Small intestine (tissue), 7 donors: ENCODE results near the gene KCNC3. TPM values are rescaled to one million over a fixed set of nuclear protein-coding genes. Genes with fewer than 3 reads are reported as not detected.

ENCODE experiments used
- DNase-seq, 2 donors: peaks; one replicate each; pipeline versions ENCODE4 v3.0.0 to v3.0.0-alpha.2; 2013
- FAIRE-seq: peaks from 2 replicates; lab custom pipeline; 2012; peaks lifted over from hg19 to GRCh38; lab: Jason Lieb, UNC
- H3K27ac ChIP-seq, 3 donors: one replicate each; pipeline ENCODE4 v1.5.1; 2013; ENCODE audit warnings: low read length in 2 of 3, mild to moderate bottlenecking in 2 of 3, control low read depth in 1 of 3, inconsistent platforms in 1 of 3, low read depth in 1 of 3, moderate library complexity in 1 of 3
- H3K27me3 ChIP-seq, 3 donors: one replicate each; pipeline ENCODE4 v1.6.1; 2013; ENCODE audit warnings: low read length in 3 of 3, inconsistent platforms in 1 of 3; ENCODE audit not compliant: control insufficient read depth in 3 of 3, insufficient read depth in 3 of 3
- H3K36me3 ChIP-seq, 3 donors: one replicate each; pipeline ENCODE4 v1.6.1; 2013; ENCODE audit warnings: low read length in 3 of 3, inconsistent platforms in 1 of 3, low read depth in 1 of 3, mild to moderate bottlenecking in 1 of 3, moderate library complexity in 1 of 3; ENCODE audit not compliant: control insufficient read depth in 3 of 3, insufficient read depth in 2 of 3
- H3K4me1 ChIP-seq, 3 donors: one replicate each; pipeline ENCODE4 v1.6.1; 2013; ENCODE audit warnings: low read length in 2 of 3, inconsistent platforms in 1 of 3, low read depth in 1 of 3, mild to moderate bottlenecking in 1 of 3, moderate library complexity in 1 of 3; ENCODE audit not compliant: control insufficient read depth in 3 of 3, insufficient read depth in 2 of 3
- H3K4me3 ChIP-seq, 3 donors: one replicate each; pipeline ENCODE4 v1.5.1; 2013; ENCODE audit warnings: low read length in 3 of 3, control low read depth in 1 of 3, inconsistent platforms in 1 of 3, low read depth in 1 of 3, mild to moderate bottlenecking in 1 of 3, moderate library complexity in 1 of 3
- H3K9me3 ChIP-seq, 2 donors: one replicate each; pipeline ENCODE4 v1.6.1; 2013; ENCODE audit warnings: low read depth in 1 of 2, low read length in 1 of 2; ENCODE audit not compliant: control insufficient read depth in 2 of 2, insufficient read depth in 1 of 2
- WGBS, 3 donors: extraction: QIAGEN DNeasy Blood & Tissue Kit; methylation state at CpG; one replicate each; pipeline ENCODE4 v1.1.7; 2013; 5-methylcytosine and 5-hydroxymethylcytosine counted together
- polyA plus RNA-seq, 4 donors: library from polyadenylated mRNA; stranded (reverse) in 3 of 4; unstranded in 1 of 4; fragments of 200-250 nt in 3 of 4; fragments of 120-200 nt in 1 of 4; gene quantifications; one replicate each; pipeline versions ENCODE4 v1.2.1 to v1.2.3, GENCODE V29; 2013
- donor health status: healthy with polysubstance abuse.
- donor health status: control.
- donor health status: control.
- donor health status: Bipolar disorder and iron deficiency.
- donor health status: healthy.

Gene KCNC3
- polyA plus RNA-seq, 4 donors: 0.22 to 1.6 (median 0.43) TPM

DNA sequence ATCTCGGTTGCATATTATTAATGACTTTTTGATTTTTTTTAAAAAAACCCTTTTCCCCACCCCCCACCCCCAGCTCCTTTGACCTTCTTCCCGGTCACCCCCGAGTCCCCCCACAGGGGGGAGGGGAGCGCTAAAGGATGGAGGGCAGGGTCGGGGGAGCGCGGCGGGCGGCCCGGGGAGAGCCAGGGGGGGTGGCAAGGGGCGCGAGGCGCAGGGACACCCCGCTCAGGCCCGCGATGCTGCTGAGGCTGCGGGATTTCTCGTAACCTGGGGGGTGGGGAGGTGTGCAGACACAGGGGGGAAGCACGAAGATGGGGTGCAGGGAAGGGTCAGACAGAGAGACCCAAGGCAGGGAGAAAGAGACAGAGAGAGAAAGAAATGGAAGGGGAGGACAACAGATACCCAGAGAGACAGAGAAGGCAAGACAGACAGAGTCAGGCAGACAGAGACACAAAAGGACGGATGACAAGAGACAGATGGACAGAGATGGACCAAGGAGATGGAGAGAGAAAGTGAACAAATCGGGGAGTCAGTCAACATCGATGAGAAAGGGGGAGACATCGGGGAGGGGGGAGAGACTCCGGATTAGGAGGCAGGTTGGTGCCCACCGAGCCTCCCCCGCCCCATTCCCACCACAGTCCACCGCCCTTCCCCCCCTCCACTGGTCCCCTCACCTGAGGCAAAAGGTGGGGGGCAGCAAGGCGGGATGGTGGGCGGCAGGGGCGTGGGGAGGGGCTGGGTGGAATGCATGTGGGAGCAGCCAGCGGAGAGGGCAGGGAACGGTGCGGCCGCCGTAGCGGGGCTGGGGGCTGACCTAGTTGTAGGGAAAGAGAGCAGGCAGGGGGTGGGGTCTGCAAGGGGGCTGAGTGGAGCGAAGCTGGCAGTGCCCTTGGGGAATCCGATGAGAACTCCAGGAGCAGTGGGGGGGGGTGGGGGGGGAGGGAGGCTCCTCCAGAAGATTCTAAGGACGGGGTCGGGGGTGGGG, 14.2 kb downstream of the KCNC3 start:
- H3K9me3 ChIP-seq: no peaks in the 10 kb centered on the region
- DNase-seq (no peak), FAIRE-seq (no peak)
- 4 to 14% (median 10%) methylated on average over 31 to 39 of the region's 40 CpGs for WGBS, 3 donors
- H3K4me1 ChIP-seq: no peaks in the 10 kb centered on the region
- no peak overlapping the region for H3K27ac ChIP-seq
- H3K4me3 ChIP-seq: no peak overlapping the region
- H3K36me3 ChIP-seq: peaks cover 0 to 13% (median 1%) of the 10 kb centered on the region in 3 donors
- peaks cover 0 to 43% (median 30%) of the 10 kb centered on the region in 3 donors for H3K27me3 ChIP-seq

DNA sequence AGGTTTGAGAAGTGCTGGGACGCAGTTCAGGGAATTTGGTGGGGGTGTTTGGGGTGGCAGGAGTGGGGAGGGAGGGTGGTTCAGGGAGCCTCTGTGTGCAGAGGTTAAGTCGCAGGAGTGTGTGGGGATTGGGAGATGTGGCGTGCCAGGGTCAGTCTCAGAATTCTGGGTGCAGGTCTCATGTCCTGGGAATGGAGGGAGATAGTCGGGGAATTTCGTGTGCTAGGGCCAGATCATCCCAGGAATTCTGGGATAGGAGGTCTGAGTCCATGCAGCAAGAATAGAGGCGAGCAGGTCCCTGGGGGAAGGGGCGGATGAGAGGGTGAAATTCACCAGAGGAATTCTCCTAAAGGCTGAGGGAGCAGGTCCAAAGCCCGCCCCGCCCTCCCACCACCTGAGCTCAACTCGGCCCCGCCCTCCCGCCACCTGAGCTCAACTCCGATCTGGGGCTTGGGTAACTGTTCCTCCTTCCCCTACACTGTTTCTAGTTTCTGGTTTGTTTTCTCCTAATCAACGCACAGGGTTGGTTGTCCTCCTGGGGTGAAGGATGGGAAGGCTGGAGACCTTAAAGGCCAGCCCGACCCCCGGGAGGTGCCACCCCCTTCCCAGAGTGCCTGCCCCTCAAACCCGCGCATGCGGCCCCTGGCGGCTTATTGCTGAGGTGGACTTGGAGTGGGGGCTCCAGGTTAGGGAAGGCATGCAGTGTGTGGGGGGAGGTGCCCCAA, 15.2 kb downstream of the KCNC3 start:
- peaks cover 0 to 43% (median 30%) of the 10 kb centered on the region in 3 donors for H3K27me3 ChIP-seq
- FAIRE-seq (no peak), DNase-seq (peak; percentile 26 to 35)
- H3K27ac ChIP-seq: no peak overlapping the region
- 3 to 11% (median 9%) methylated on average over 14 to 20 of the region's 20 CpGs for WGBS, 3 donors
- H3K4me1 ChIP-seq: no peaks in the 10 kb centered on the region
- peaks cover 0 to 24% (median 8%) of the 10 kb centered on the region in 3 donors for H3K36me3 ChIP-seq
- H3K9me3 ChIP-seq: no peaks in the 10 kb centered on the region
- H3K4me3 ChIP-seq: no peak overlapping the region

GRCh38 chr19:50312967-50313811, 16.0 kb downstream of the KCNC3 start:
- no peak overlapping the region for H3K4me3 ChIP-seq
- no peak overlapping the region for H3K27ac ChIP-seq
- WGBS, 3 donors: 13 to 28% (median 24%) methylated on average over 27 of the region's 27 CpGs
- DNase-seq (no peak), FAIRE-seq (no peak)
- H3K9me3 ChIP-seq: no peaks in the 10 kb centered on the region
- peaks cover 0 to 31% (median 14%) of the 10 kb centered on the region in 3 donors for H3K36me3 ChIP-seq
- H3K27me3 ChIP-seq: peaks cover 0 to 43% (median 28%) of the 10 kb centered on the region in 3 donors
- H3K4me1 ChIP-seq: no peaks in the 10 kb centered on the region

DNA sequence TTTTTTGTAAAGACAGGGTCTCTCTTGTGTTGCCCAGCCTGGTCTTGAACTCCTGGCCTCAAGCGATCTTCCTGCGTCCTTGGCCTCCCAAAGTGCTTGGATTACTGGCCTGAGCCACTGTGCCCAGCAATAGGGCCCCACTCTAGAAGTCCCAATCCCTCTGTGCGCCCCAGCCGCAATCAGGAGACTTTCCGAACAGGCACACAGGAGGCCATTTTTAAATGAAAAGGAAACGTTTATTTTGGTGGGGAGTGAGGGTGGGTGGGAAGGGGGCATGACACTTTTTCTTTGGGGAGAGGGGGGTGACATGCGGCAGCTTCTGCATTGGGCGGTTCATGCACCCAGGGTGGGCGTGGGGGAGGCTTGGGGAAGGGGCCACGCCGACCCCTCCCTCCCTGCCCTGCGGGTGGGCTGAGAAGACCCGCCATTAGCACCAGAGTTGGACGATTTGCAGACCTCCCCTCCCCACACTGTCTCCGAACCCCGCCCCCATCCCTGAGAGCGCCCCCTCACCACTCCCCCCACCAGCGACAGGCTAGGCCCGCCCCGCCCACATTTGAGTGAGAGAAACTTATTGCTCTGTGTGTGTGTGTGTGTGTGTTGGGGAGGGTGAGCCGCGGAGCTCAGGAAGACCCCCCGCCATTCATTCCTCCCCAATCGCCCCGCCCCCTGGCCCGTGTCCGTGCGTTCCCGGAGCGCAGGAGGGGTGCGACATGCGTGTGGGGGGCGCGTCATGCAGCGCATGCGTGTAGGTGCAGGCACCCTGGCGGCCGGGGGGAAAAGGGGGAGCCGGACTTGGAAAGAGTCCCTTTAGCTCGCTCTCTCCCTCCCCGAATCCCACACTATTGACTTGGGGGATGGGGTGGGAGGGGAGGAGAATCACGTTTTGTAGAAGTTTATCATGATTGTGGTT, 17.2 kb downstream of the KCNC3 start:
- FAIRE-seq: no peak

DNA sequence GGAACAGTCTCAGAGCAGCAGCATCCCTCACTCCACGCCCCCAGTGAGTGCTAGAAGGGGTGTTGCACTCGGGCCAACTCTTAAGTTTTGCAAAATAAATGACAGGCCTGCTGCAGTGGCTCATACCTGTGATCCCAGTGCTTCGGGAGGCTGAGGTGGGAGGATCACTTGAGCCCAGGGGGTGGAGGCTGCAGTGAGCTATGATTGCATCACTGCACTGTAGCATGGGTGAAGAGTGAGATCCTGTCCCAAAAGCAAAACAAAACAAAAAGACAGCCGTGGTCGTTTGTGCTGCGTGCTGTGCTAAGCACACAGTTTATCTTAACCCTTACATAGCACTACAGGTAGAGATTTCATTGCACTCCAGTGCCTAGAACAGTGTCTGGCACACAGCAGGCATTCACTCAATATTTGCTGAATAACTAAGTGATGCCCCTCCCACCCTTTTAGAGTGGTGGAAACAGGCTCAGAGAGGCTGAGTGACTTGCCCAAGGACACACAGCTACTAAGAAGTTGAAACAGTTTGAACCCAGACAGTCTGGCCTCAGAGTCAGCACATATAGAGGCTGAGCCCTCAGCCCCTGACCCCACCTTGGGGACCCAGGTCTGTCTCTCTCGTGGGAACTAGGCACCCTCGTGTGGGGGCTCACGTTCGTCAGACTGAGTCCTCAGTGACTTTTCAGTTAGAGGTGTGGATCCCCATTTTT, 18.3 kb downstream of the KCNC3 start:
- H3K9me3 ChIP-seq: no peaks in the 10 kb centered on the region
- peaks cover 0 to 38% (median 29%) of the 10 kb centered on the region in 3 donors for H3K27me3 ChIP-seq
- H3K4me1 ChIP-seq: no peaks in the 10 kb centered on the region
- DNase-seq (no peak), FAIRE-seq (no peak)
- H3K27ac ChIP-seq: no peak overlapping the region
- H3K4me3 ChIP-seq: no peak overlapping the region
- 48 to 53% (median 50%) methylated on average over 10 of the region's 10 CpGs for WGBS, 3 donors
- H3K36me3 ChIP-seq: peaks cover 3 to 45% (median 14%) of the 10 kb centered on the region in 3 donors

More for the DNA sequence above, 17.2 kb downstream of the KCNC3 start:
- WGBS, 3 donors: 4 to 18% (median 14%) methylated on average over 32 to 42 of the region's 42 CpGs
- Histone ChIP-seq H3K27ac (no peak overlapping the region), H3K9me3 (no peaks in the 10 kb centered on the region), H3K4me3 (no peak overlapping the region), H3K36me3 (peaks cover 3 to 36% (median 14%) of the 10 kb centered on the region in 3 donors), H3K27me3 (peaks cover 0 to 43% (median 28%) of the 10 kb centered on the region in 3 donors), H3K4me1 (no peaks in the 10 kb centered on the region)
- peak in 1 of 2 donors; percentile 37 for DNase-seq

GRCh38 chr19:50309396-50310125, 19.6 kb downstream of the KCNC3 start:
- H3K36me3 ChIP-seq: peaks cover 3 to 58% (median 18%) of the 10 kb centered on the region in 3 donors
- DNase-seq: no peak

More at GRCh38 chr19:50309396-50310125, 19.6 kb downstream of the KCNC3 start:
- FAIRE-seq: no peak
- no peaks in the 10 kb centered on the region for H3K4me1 ChIP-seq
- no peaks in the 10 kb centered on the region for H3K9me3 ChIP-seq
- WGBS, 3 donors: 58 to 77% (median 74%) methylated on average over 16 of the region's 16 CpGs
- no peak overlapping the region for H3K4me3 ChIP-seq
- H3K27ac ChIP-seq: no peak overlapping the region
- peaks cover 0 to 30% (median 20%) of the 10 kb centered on the region in 3 donors for H3K27me3 ChIP-seq
